Measurements from ENCODE around the gene TRABD.

Gene TRABD

DNA sequence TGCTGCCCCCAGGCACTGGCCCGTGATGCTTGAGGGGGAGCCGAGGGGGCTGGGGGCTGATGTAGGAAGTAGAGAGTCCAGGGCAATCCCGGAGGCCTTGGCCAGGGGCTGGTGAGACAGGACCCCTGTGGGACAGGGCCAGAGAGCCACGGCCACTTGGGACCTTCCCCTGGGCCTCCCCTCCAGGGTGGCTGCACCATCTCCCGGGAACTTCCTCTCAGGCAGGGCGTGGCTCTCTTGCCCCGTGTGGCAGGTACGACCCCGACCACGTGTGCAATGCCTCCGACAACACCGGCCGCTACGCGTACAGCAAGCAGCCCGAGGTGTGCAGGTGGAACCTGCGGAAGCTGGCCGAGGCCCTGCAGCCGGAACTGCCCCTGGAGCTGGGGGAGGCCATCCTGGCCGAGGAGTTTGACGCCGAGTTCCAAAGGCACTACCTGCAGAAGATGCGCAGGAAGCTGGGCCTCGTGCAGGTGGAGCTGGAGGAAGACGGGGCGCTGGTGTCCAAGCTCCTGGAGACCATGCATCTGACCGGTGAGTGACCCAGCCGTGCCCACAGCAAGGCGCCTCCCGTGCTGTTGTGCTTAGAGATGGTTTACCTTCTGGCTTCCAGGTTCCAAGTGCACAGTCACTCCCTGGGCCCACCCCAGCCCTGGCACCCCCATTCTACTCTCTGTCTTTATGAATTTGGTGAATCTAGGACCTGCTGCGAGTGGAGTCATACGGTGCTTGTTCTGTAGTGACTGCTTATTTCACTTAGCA, 24.8 kb downstream of the TRABD start:
- Histone ChIP-seq H3K27ac (no peak overlapping the region), H3K4me1 (peaks cover 0 to 7% (median 5%) of the 10 kb centered on the region in 4 donors), H3K27me3 (no peaks in the 10 kb centered on the region), H3K4me3 (no peak overlapping the region), H3K9me3 (no peaks in the 10 kb centered on the region), H3K36me3 (peaks cover 35 to 95% (median 67%) of the 10 kb centered on the region in 3 donors)
- TF ChIP-seq, protein P1, sequence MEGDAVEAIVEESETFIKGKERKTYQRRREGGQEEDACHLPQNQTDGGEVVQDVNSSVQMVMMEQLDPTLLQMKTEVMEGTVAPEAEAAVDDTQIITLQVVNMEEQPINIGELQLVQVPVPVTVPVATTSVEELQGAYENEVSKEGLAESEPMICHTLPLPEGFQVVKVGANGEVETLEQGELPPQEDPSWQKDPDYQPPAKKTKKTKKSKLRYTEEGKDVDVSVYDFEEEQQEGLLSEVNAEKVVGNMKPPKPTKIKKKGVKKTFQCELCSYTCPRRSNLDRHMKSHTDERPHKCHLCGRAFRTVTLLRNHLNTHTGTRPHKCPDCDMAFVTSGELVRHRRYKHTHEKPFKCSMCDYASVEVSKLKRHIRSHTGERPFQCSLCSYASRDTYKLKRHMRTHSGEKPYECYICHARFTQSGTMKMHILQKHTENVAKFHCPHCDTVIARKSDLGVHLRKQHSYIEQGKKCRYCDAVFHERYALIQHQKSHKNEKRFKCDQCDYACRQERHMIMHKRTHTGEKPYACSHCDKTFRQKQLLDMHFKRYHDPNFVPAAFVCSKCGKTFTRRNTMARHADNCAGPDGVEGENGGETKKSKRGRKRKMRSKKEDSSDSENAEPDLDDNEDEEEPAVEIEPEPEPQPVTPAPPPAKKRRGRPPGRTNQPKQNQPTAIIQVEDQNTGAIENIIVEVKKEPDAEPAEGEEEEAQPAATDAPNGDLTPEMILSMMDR (IDR thresholded peaks at IDR 0.05) = no peak
- no peak for DNase-seq
- intact Hi-C loops (cut with DNase I; ENCODE audit: low total_unique reads) = no loop called here

DNA sequence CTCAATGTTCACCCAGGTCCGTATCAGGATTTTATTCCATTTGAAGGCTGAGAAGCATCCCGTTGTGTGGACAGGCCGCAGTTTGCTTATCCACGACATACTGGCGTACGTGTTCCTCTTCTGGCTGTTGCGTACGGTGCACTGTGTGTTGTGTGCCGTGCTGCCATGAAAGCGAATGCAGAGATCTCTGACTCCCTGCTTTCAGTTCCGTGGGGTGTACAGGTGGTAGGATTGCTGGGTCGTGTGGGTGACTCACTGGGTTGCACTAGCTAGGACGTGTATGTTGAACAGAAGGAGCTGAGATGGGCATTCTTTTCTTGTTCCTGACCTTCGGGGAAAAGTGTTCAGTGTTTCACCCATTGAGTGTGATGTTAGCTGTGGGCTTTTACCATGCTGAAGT, 25.4 kb downstream of the TRABD start:
- intact Hi-C loops (cut with DNase I; ENCODE audit: low total_unique reads) = no loop called here
- H3K36me3 ChIP-seq = peaks cover 41 to 95% (median 73%) of the 10 kb centered on the region in 3 donors
- no peak overlapping the region for H3K27ac ChIP-seq
- peaks cover 0 to 7% (median 5%) of the 10 kb centered on the region in 4 donors for H3K4me1 ChIP-seq
- no peak for DNase-seq
- TF ChIP-seq, protein P1 (IDR thresholded peaks at IDR 0.05) = no peak
- no peak overlapping the region for H3K4me3 ChIP-seq
- H3K9me3 ChIP-seq = no peaks in the 10 kb centered on the region
- H3K27me3 ChIP-seq = no peaks in the 10 kb centered on the region

DNA sequence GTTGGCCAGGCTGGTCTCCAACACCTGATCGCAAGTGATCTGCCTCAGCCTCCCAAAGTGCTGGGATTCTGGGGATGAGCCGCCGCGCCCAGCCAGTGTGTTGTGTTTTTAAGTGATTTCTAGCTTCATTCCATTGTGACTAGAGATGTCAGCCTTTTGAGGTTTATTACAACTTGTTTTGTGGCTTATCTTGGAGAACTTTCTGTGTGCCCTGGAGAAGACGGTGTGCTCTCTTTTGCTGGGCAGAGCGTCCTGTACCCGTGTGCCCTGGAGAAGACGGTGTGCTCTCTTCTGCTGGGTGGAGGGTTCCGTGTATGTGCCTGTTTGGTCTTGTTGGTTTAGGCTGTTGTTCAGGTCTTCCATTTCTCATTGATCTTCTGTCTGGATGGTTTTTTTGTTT, 27.6 kb downstream of the TRABD start:
- TF ChIP-seq, protein P1 (IDR thresholded peaks at IDR 0.05) = no peak
- intact Hi-C loops (cut with DNase I; ENCODE audit: low total_unique reads) = no loop called here
- Histone ChIP-seq H3K4me1 (peaks cover 0 to 7% (median 3%) of the 10 kb centered on the region in 4 donors), H3K27ac (no peak overlapping the region), H3K9me3 (no peaks in the 10 kb centered on the region), H3K36me3 (peaks cover 62 to 95% (median 78%) of the 10 kb centered on the region in 3 donors), H3K4me3 (no peak overlapping the region), H3K27me3 (no peaks in the 10 kb centered on the region)
- no peak for DNase-seq

DNA sequence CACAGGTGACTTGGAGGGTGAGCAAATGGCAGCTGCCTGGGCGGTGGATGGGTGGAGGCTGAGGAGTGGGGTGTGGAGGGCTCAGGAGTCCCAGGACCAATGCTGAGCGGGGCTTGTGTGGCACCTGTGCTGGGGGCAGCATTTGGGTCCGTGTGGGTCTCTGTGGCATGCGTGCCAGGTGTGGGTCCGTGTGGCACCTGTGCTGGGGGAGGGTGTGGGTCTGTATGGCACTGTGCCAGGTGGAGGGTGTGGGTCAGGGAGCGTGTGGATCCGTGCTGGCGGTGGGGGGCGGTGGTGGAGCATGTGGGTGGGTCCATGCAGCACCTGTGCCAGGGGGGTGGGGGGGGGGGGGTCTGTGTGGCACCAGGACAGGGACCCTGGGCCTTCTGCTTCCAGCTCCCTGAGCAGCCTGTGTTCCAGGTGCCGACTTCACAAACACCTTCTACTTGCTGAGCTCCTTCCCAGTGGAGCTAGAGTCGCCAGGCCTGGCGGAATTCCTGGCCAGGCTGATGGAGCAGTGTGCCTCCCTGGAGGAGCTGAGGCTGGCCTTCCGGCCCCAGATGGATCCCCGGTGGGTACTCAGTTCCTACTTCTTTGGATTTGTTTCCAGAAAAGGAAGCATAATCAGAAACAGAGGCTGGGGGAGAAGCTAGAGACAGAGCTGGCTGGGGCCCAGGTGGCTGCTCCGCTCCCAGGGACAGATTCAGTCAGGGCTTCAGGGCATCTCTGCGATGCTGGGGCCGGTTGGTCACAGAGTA, 29.8 kb downstream of the TRABD start:
- Histone ChIP-seq H3K27ac (no peak overlapping the region), H3K9me3 (no peaks in the 10 kb centered on the region), H3K4me3 (no peak overlapping the region), H3K4me1 (no peaks in the 10 kb centered on the region), H3K27me3 (no peaks in the 10 kb centered on the region), H3K36me3 (peaks cover 76 to 99% (median 88%) of the 10 kb centered on the region in 3 donors)
- DNase-seq = no peak
- intact Hi-C loops (cut with DNase I; ENCODE audit: low total_unique reads) = no loop called here
- TF ChIP-seq, protein P1 (IDR thresholded peaks at IDR 0.05) = no peak

DNA sequence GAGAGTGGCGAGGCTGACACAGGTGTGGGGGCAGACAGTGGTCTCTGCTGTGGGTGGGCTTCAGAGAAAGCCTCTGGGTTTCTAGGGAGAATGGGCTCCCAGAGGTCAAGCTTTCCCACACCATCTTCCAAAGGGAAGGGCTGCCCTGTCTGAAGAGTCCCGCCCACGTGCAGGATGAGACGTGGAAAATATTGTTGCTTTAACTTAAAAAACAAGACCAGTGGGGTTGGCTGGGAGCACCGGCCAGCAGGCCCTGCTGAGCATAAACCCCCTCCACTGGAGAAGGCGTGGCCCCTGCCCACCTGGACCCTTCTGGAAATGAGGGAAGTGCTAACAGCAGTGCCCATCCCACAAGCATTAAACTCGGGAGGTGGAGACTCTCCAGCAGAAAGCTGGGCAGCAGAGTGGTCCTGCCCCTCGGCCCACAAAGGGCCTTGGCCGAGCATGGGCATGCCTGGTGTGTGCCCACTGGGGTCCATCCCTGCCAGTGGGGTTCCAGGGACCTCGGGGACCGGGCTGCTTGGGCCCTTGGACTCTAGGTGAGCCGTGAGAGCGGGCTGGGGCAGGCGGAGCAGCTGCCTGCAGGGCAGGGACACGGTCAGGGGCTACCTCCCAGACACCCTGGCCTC, 30.5 kb downstream of the TRABD start:
- TF ChIP-seq, protein P1 (IDR thresholded peaks at IDR 0.05) = no peak
- Histone ChIP-seq H3K36me3 (peaks cover 77 to 99% (median 87%) of the 10 kb centered on the region in 3 donors), H3K4me1 (no peaks in the 10 kb centered on the region), H3K9me3 (no peaks in the 10 kb centered on the region), H3K27me3 (no peaks in the 10 kb centered on the region), H3K27ac (no peak overlapping the region), H3K4me3 (no peak overlapping the region)
- intact Hi-C loops (cut with DNase I; ENCODE audit: low total_unique reads) = no loop called here
- DNase-seq = no peak
